Esophagus squamous epithelium (tissue), 4 donors: ENCODE data around the gene FAM222A.

ENCODE experiments used
- CTCF ChIP-seq, 6 experiments: fragments of 450-650 bp in 4 of 6; fragments of 200-600 bp in 2 of 6; sonication (generic) in 2 of 6; IDR thresholded peaks; one replicate each; pipeline ENCODE4 v1.5.1; 2016 to 2019; ENCODE audit warnings: antibody characterized with exemption in 6 of 6, mild to moderate bottlenecking in 4 of 6, moderate library complexity in 4 of 6
- POLR2A ChIP-seq, 4 donors: fragments of 450-650 bp; IDR thresholded peaks; one replicate each; pipeline ENCODE4 v1.6.1; 2017; ENCODE audit warnings: antibody characterized with exemption in 4 of 4, mild to moderate bottlenecking in 4 of 4, moderate library complexity in 3 of 4

GRCh38 chr12:109714913-109715244 lies 1.3 kb downstream of the FAM222A start:
- no peak for TF ChIP-seq CTCF (IDR thresholded peaks at IDR 0.05)
- TF ChIP-seq POLR2A (IDR thresholded peaks at IDR 0.05), result no peak
